HEK293 (cell line): Measurements from ENCODE around the gene SCGB1C1.

ENCODE experiments used
- ZIC2 ChIP-seq: fragments of 450-650 bp; formaldehyde crosslinking; IDR thresholded peaks from 2 replicates; pipeline ENCODE4 v1.5.1; 2016; ENCODE audit warnings: missing biosample characterization, missing genetic modification characterization
- ZNF121 ChIP-seq: fragments of 450-650 bp; formaldehyde crosslinking; IDR thresholded peaks from 2 replicates; pipeline ENCODE4 v1.5.1; 2016; ENCODE audit warnings: missing biosample characterization, missing genetic modification characterization
- ZNF133 ChIP-seq: fragments of 450-650 bp; formaldehyde crosslinking; IDR thresholded peaks from 2 replicates; pipeline ENCODE4 v1.5.1; 2016; ENCODE audit warnings: missing biosample characterization, missing genetic modification characterization
- ZNF140 ChIP-seq: fragments of 450-650 bp; formaldehyde crosslinking; IDR thresholded peaks from 2 replicates; pipeline ENCODE4 v1.5.1; 2016; ENCODE audit warnings: missing biosample characterization, missing genetic modification characterization
- ZNF157 ChIP-seq: fragments of 450-650 bp; formaldehyde crosslinking; IDR thresholded peaks from 2 replicates; pipeline ENCODE4 v1.5.1; 2016; ENCODE audit warnings: missing biosample characterization, missing genetic modification characterization
- ZNF623 ChIP-seq: fragments of 450-650 bp; formaldehyde crosslinking; IDR thresholded peaks from 2 replicates; pipeline ENCODE4 v1.5.1; 2016; ENCODE audit warnings: missing biosample characterization, missing genetic modification characterization
- ZNF670 ChIP-seq: fragments of 450-650 bp; formaldehyde crosslinking; IDR thresholded peaks from 2 replicates; pipeline ENCODE4 v1.5.1; 2016; ENCODE audit warnings: missing biosample characterization, missing genetic modification characterization, low read depth
- ZNF768 ChIP-seq: fragments of 450-650 bp; formaldehyde crosslinking; IDR thresholded peaks from 2 replicates; pipeline ENCODE4 v1.5.1; 2018; ENCODE audit warnings: missing biosample characterization, mild to moderate bottlenecking, missing genetic modification characterization
- TF ChIP-seq, protein P1 (sequence below): fragments of 450-650 bp; formaldehyde crosslinking; IDR thresholded peaks from 2 replicates; pipeline ENCODE4 v1.5.1; 2016; ENCODE audit warnings: missing biosample characterization, missing genetic modification characterization
- TF ChIP-seq, protein P2 (sequence below): fragments of 450-650 bp; formaldehyde crosslinking; IDR thresholded peaks from 2 replicates; pipeline ENCODE4 v1.5.1; 2017; ENCODE audit warnings: missing biosample characterization, mild to moderate bottlenecking, missing genetic modification characterization, moderate library complexity
- TF ChIP-seq, protein P3 (sequence below): fragments of 450-650 bp; formaldehyde crosslinking; IDR thresholded peaks from 2 replicates; pipeline ENCODE4 v1.5.1; 2016; ENCODE audit warnings: missing biosample characterization, missing genetic modification characterization

DNA sequence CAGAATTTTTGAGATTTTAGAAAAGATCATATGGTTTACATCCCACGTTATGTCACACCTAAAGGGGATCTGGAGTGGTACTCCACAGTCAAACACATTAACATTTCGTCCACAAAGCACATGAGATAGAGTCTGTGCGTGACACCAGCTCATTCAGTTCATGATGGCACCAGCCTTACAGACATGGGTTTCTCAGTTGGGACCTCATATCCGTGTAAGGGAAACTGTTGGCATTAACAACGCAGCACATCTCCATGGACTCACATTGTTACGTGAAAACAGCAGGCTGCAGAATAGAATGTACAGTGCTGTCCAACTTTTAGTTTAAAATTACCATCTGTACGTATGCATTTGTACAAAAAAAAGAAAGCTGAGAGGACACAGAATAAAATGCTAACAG is 28.7 kb downstream of the SCGB1C1 start:
- TF ChIP-seq, protein P1, sequence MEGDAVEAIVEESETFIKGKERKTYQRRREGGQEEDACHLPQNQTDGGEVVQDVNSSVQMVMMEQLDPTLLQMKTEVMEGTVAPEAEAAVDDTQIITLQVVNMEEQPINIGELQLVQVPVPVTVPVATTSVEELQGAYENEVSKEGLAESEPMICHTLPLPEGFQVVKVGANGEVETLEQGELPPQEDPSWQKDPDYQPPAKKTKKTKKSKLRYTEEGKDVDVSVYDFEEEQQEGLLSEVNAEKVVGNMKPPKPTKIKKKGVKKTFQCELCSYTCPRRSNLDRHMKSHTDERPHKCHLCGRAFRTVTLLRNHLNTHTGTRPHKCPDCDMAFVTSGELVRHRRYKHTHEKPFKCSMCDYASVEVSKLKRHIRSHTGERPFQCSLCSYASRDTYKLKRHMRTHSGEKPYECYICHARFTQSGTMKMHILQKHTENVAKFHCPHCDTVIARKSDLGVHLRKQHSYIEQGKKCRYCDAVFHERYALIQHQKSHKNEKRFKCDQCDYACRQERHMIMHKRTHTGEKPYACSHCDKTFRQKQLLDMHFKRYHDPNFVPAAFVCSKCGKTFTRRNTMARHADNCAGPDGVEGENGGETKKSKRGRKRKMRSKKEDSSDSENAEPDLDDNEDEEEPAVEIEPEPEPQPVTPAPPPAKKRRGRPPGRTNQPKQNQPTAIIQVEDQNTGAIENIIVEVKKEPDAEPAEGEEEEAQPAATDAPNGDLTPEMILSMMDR (tag by site-specific recombination), result no peak
- TF ChIP-seq ZNF121 (no peak), ZNF157 (tag by site-specific recombination) (no peak), ZNF670 (no peak), ZIC2 (no peak), ZNF768 (tag by site-specific recombination) (no peak), ZNF623 (tag by site-specific recombination) (no peak), ZNF133 (tag by site-specific recombination) (no peak), ZNF140 (tag by site-specific recombination) (no peak)
- TF ChIP-seq, protein P2, sequence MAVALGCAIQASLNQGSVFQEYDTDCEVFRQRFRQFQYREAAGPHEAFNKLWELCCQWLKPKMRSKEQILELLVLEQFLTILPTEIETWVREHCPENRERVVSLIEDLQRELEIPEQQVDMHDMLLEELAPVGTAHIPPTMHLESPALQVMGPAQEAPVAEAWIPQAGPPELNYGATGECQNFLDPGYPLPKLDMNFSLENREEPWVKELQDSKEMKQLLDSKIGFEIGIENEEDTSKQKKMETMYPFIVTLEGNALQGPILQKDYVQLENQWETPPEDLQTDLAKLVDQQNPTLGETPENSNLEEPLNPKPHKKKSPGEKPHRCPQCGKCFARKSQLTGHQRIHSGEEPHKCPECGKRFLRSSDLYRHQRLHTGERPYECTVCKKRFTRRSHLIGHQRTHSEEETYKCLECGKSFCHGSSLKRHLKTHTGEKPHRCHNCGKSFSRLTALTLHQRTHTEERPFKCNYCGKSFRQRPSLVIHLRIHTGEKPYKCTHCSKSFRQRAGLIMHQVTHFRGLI (tag by site-specific recombination), result no peak
- TF ChIP-seq, protein P3, sequence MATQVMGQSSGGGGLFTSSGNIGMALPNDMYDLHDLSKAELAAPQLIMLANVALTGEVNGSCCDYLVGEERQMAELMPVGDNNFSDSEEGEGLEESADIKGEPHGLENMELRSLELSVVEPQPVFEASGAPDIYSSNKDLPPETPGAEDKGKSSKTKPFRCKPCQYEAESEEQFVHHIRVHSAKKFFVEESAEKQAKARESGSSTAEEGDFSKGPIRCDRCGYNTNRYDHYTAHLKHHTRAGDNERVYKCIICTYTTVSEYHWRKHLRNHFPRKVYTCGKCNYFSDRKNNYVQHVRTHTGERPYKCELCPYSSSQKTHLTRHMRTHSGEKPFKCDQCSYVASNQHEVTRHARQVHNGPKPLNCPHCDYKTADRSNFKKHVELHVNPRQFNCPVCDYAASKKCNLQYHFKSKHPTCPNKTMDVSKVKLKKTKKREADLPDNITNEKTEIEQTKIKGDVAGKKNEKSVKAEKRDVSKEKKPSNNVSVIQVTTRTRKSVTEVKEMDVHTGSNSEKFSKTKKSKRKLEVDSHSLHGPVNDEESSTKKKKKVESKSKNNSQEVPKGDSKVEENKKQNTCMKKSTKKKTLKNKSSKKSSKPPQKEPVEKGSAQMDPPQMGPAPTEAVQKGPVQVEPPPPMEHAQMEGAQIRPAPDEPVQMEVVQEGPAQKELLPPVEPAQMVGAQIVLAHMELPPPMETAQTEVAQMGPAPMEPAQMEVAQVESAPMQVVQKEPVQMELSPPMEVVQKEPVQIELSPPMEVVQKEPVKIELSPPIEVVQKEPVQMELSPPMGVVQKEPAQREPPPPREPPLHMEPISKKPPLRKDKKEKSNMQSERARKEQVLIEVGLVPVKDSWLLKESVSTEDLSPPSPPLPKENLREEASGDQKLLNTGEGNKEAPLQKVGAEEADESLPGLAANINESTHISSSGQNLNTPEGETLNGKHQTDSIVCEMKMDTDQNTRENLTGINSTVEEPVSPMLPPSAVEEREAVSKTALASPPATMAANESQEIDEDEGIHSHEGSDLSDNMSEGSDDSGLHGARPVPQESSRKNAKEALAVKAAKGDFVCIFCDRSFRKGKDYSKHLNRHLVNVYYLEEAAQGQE (tag by site-specific recombination), result no peak
